HG03280 (cell line): ENCODE results near the gene INPP5E.
"Not testable (repeated sequence)": the region's sequence is repeated elsewhere in the genome, so short reads cannot be mapped to it uniquely, and the experiment has no call there.

Experiments used
- ATAC-seq: cut with Tn5 transposase; IDR thresholded peaks from one replicate; pipeline ENCODE4 v1.9.1; 2021; ENCODE audit warnings: mild to moderate bottlenecking, moderate library complexity; ENCODE audit not compliant: unreplicated experiment

The INPP5E gene

DNA sequence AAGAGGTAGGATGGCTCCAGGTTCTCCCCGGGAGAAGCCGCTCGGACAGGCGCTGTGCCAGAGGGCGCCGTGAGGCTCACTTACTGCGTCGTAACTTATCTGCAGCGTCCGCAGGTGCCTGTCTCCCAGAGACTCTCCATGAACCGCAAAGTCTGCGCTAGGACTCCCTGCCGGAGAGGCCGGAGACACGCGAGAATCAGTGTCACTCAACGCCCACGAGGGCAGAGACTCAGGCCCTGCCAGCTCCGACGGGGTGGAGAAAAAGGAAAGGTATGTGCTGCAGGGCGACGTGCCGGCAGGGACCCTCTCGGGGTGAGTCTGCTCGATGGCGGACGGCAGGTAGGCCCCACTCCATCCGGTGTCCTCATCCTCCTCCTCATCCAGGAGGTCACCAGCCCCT, 32.6 kb downstream of the INPP5E start:
- not testable (repeated sequence) for ATAC-seq

DNA sequence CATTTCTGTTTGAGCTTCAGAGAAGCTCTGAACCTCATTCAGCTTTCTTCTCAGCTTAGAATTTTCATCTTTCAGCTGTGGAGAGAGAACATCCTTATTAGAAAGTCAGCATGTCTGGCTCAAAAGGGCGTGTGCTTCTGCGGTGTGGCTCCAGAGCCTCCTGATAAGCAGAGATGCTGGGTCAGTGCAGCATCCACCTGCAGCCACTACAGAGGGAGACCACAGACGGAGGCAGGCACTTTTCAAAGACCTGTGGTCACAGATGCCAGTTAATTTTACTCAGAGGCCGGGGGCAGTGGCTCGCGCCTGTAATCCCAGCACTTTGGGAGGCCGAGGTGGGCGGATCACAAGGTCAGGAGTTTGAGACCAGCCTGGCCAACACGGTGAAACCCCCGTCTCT, 33.7 kb downstream of the INPP5E start:
- not testable (repeated sequence) for ATAC-seq

DNA sequence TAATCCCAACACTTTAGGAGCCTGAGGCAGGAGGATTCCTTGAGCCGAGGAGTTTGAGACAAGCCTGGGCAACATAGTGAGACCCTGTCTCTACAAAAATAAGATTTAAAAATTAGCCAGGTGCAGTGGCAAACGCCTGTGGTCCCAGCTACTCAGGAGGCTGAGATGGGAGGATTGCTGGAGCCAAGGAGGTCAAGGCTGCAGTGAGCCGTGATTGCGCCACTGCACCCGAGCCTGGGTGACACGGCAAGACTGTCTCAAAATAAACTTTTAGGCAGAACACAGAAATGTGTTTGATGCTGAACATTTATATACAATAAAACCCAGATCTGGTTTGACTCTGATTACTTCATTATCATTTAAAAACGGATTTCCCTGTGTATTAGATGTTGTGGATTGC, 34.2 kb downstream of the INPP5E start:
- ATAC-seq = no peak

DNA sequence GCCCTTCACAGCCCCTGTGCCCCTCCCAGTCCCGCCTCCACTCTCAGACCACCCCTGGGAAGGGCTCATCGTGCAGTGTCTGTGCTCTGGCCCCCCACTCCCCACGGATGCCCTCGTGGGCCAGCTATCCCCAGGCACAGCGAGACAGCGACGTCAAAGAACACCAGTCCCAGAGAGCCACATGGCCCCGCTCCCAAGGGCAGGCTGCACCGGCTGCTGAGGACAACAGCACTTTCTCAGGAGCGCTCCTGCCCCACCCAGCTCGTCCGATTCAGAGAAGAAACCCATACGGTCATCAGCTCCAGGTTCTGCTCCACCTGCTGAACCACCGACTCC, 34.9 kb downstream of the INPP5E start:
- no peak for ATAC-seq

DNA sequence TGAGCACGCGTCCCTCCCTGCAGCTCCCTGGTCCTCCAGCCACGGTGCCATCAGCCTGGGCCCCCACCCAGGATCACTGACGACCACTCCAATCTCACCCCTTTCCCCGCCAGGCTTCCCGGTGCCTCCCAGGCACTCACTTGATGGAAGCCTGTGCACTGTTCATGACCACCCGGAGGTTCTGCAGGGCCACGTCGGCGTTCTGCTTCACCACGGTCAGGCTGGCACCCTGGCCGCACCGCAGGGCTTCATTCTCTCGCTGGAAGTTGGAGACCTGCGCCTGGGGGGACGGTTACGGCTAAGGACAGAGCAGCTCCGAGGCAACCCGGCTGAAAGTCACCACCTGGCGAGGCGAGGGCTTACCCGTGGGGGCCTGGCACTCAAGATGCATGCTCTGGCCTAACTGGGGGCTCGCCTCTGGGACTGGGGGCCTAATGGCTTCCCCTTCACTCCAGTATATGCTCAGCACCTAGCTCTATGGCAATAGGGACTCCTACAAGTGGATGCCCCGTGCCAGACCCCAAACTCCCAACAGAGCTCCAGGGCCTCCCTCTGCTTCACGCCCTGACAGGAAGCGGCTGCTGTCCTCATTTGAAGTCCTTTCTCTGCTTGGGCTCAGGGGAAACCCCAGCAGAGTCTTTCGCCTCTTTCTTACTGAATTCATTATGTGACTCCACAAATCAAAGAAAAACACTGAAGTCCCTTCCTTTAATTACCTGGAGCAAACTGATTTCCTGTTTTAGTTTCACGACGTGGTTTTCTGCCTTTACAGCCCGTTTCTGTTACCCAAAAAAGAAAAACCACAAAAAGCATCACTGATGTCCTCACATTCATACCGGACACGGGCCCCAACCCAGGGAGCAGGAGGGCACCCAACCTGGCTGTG, 35.5 kb downstream of the INPP5E start:
- ATAC-seq = no peak

DNA sequence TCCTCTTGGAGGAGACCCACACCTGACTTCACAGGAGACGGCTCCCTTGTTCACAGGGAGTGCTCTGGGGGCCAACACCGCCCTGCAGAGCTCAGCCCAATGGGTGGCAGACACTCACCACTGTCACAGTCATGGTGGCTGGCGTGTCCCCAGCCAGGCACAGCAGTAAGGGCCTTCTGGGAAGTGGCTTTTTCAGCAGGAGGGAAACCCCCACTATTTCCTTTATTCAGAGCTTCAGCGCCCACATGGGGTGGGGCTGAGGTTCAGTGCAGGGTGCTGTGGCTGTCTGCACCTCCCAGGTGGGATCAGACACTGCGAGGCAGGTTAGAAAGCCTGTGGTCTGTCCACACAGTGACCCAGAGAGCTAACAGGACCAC, 36.1 kb downstream of the INPP5E start:
- no peak for ATAC-seq

DNA sequence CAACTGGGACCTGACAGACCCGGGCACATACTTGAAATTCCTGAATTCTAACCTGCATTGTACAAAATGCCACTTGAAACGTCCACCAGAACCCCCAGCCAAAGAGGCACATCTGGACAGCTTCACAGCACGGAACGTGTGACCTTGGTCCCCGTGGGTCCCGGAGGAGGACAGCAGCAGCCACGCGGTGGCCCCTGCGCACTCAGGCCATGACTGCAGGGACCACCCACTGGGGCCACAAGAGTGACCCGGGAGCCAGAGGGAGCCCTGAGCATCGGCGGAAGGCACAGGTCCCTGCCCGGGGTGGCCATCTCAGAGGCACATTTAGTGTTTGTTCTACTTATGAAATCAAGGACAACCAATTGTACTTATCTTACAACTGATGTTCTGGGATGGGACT, 37.6 kb downstream of the INPP5E start:
- no peak for ATAC-seq

DNA sequence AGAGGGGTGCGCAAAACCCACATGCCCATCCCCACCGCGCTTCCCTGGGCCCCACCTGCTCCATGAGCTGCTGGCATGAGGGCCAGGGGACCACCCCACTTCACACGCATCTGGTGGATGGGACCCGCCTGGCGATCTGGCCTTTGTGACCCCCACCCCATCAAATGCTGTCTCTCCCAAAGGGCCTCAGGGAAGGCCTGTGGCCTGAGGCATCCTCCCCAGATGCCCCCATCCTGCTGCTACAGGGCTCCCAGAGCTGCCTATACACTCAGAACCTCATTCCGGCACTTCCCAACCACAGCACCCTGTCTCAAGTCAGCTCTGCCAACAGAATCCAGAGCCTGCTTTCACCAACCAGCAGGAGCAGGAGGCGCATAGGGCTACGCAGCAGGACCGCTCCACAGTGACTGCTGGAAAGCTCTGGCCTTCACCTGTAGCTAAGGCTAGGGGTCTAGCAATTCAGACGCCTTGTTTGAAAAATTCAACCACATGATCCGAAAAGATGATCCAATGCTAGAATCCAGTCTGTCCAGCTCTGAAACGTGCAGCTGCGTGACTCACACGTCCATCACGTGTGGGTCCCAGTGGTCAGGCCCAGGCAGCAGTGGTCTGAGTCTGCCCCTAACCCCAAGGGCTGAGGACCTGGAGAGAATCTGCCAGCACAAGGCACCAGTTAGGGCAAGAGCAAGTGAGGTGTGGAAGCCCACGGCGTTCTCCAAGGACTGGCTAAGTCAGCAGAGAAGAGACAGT, 38.3 kb downstream of the INPP5E start:
- ATAC-seq = no peak

DNA sequence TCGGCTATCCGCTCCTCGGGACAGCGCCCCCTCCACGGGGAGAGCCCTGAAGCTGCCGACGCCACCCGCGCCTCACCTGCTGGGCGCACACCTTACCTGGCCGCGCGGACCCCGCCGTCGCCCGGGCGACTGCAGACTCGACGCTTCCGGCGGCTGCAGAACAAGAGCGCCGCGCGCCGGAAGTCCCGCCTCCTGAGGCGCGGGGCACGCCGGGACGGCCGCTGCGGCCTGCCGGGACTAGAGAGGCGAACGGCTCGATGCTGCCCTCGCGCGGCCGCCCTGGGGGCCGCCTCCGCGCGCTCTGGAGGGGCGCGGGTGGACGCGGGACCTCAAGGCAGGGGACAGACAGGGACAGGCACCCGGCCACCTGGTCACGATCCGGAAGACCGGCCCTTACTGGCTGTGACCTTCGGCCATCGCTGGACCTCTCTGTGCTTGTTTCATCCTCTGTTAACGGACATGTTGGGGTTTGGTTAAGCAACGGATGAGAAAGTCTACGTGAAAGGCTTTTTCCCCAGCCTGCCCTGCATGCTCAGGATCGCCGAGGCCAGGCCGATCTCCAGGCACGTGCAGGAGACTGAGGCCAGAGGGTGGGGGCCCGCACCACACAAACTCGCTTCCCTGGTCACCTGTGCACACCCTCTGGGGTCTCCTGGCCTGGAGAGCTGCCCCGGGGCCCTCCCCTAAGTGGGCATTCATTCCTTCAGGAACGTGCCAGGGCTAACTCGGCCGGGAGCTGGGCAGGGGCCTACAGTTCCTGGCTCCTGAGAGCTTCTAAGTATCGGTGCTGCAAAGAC, 39.4 kb downstream of the INPP5E start, which contains the start of gene SNAPC4:
Gene SNAPC4, minus strand, starts transcription at position 133 of the 797 bp plus-strand sequence. CDS start 1,742 bp downstream, outside the sequence.
- peak; percentile 71 for ATAC-seq

DNA sequence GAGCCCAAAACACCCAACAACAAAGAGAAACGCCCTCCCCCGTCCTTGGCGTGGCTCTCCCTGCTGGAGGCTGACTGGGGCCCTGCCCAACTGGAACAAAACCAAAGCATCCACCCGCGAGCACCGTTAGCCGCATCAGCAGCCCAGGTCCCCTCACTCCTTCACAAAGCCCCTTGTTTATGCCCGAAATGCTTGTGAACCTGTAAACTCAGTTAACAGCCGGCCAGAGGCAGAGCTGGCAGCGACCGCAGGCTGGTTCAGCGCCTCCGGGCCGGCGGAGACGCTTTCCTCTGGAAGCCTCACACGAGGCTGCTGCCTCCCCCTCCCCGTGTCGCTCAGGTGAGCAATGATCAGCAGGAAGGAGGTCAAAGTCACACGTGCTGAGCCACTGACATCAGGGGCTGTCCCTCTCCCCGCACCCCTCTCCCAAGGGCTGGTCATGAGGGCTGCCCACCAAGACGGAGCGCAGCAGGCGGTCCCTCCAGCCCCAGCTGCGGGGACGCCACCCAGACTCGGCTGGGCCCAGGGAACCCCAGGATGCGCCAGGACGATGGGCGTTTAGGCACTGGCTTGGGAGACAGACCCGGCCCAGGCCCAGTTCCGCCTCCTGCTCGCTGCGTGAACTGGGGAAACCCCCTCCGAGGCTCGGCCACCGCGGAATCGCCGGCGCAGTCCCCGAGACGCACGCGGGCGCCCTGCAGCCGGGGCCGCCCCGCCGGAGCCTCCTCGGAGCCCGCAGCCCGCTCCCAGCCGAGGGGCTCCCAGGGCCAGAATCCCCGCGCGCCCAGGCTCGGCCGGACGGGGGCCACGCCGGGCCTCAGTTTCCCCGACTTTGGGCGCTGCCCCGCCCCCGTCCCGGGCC, 40.2 kb downstream of the INPP5E start:
- peak; percentile 25 for ATAC-seq

DNA sequence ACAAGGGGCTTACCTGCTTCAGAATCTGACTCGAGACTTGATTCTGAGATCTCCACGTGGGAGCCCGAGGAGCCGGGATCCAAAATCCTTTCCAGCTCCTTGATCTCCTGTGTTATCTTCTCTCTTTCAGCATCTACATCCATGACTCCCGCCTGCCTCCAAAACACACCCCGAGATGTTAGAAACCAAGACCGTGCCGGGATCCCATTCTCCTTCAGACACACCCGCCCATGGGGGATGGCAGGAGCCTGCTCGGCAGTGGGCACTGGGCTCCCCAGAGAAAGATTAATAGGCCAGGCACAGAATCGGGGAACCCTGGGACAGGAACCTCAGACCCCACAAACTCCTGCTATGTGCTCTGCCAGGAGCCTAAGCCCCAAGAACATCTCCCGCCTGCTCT, 41.4 kb downstream of the INPP5E start:
- ATAC-seq = no peak

DNA sequence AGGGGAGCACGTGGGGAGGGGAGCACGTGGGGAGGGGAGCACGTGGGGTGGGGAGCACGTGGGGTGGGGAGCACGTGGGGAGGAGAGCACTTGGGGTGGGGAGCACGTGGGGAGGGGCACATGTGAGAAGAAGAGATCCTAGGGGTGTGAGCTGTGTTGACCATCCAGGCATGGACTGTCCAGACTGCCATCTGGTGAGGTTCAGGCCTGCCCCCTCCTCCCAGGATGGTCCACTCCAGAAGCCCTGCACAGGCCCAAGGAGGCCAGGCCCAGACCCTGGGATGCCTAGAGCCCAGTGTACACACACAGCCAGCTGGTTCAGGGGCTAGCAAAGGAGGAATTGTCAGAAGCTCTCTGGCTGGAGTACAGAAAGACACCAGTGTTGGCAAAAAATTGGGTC, 42.0 kb downstream of the INPP5E start:
- no peak for ATAC-seq

DNA sequence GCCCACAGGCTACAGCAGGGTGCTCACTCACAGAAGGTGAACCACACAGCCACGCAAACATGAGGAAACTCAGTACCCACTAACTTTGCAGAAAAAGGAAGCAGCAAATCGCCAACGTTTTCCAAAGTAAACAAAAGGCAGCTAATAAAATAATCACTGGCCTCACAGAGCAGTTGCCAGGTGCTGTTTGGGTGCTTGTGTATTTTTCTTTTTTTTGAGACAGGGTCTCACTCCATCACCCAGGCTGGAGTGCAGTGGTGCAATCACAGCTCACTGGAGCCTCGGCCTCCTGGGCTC, 43.5 kb downstream of the INPP5E start:
- no peak for ATAC-seq

DNA sequence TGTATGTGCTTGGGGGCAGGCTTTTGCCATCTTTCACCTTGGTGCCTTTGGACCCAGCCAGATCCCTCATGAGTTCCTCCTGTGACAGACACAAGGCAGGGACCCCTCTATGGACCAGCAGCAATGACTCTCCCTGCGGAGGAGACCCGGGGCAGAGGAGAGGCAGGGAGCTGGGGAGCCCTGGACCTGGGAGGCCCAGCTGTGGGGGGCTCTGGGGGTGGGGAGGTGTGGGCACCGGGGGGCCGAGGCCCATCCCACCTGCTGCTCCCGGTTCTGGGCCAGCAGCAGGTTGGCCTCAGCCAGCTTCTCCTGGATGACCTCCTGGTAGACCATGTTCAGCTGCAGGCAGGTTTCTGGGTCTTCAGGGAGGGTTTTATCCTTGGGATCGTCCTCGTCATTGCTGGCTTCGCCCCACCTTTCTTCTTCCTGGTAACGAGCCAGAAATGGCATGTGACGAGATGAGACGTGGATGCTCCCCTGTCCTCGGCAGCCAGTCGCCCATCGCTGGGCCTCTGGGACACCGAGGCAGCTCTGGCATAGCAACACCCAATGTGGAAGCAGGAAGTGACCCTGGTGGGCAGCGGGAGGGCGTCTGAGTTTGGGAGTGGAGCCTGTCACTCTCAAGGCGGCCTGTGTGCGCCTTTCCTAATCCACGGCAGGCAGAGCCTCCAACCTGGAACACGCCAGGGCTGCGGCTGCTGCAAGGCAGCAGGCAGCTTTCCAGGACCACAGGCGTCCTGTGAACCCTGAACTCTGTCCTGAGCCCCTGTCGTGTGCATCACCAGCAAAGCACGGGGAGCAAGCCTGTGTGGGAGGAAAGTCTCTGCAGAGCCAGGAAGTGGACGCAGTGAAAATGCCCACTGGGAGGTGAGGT, 44.1 kb downstream of the INPP5E start:
- ATAC-seq = no peak

DNA sequence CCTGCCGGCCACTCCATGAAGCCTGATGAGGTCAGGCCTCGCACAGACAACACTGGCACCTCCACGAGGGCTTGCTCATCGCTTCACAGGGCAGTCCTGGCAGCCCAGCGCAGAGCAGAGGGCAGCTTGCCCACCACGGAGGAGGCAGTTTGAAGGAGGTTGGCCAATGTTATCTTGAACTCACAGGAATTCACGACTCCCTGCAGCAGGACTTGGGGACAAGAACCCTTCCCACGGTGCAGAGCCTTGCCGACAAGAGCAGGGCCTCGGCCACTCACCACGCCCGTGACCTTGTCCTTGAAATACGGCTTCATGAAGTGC, 44.7 kb downstream of the INPP5E start:
- ATAC-seq = no peak

DNA sequence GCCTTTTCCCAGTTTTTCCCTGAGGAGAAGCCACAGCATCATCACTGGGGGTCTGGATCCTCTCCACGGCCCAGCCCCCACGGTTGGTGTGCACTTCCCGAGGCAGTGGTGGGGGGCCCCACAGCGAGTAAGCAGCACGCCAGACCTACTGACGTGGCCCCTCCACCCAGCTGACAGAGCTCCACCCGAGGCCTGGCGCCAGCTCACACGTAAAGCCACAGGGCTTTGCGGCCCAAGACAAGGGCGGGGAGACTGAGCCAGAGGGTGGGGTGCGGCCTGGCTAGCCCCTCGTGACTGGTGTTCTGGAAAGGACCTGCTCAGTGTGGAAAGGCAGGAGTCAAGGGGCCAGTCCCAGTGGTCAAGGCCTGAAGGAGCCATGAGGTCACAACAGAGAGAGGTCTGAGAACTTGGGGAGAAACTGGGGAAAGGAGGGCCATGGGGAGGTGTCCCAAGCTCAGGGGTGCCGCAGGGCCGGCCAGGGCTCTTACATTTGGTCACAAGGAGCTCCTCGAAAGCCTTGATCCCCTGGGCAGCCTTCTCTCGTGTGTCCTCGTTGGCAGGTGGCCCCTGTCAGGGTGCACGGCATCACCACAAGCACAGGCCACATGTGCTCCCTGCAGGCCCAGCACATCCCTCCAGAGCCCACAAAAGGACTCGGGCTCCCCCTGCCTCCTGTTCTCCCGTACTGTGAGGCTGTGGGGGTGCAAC, 45.2 kb downstream of the INPP5E start:
- ATAC-seq = no peak

DNA sequence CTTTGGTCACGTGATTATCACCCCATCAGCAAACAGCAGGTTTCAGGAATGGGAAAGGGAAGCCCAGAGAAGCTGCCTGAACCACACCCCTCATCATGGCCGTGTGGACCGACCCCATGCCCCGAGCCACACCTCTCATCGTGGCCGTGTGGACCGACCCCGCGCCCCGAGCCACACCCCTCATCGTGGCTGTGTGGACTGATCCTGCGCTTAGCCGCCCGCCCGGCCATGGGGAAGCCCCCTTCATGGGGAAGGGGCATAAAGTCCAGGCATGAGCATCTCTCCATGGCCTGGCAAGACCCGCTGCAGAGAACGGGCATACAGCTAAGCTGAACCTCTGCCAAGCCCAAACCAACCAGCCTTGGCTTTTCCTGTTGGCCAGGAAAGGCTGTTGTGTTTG, 46.1 kb downstream of the INPP5E start:
- no peak for ATAC-seq

DNA sequence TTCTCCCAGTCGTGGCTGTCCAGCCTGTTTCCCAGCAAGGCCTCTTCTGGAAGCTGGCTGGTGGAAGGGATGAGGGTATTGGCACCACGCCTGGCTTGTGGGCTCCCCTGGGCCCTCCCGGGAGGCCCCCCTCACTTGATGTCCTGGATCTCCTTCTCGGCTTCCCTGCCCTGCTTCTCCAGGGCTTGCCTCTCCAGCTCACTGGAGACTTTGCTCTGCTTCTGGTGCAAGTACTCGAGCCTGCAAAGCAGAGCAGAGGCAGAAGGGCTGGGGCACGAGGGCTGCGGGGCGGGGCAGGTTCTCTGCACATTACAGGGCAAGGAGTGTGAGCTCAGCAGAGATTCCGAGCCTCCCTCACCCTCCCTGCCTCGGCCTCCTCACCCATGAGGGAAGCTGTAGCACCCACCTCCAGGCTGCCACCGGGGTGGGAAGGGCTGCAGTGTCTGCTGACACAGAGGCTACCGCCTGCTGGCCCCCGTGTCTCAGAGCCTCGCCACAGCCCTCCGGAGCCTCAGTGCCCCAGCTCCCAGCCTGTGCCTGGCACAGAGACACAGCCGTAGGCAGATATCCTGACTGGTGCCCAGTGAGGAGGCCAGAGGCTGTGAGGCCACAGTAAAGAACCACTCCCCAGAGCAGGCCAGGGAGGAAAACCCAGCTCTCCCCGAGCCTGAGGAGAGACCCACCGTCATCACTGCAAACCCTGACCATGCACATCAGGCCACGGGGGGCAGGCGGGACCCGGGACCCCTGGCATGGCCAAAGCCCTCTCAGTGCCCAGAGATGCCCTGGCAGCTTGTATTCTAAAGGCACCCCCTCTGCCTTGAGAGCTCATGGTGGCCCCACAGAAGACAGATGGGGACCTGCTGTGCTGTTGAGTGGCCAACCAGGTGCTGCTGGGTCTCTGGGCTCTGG, 46.9 kb downstream of the INPP5E start:
- ATAC-seq = no peak
